ENCODE measurements around the gene ZBP1.
A peak's percentile ranks its signal among the peaks of the same experiment; 100 is the strongest.

The ZBP1 gene

GRCh38 chr20:57662456-57663240 is 42.4 kb upstream of the ZBP1 start:
- H3K9me3 Mint-ChIP-seq = no peaks in the 10 kb centered on the region
- ATAC-seq (replicated peaks) = no peak
- DNase-seq = no peak
- peaks cover 7 to 14% of the 10 kb centered on the region in 2 donors for H3K4me1 Mint-ChIP-seq (ENCODE audit: low read depth in 2 of 2)
- H3K4me3 Mint-ChIP-seq = no peak overlapping the region
- H3K27me3 Mint-ChIP-seq = no peaks in the 10 kb centered on the region
- H3K36me3 Mint-ChIP-seq (ENCODE audit: insufficient read depth) = peaks cover 6% of the 10 kb centered on the region
- no peak overlapping the region for H3K27ac Mint-ChIP-seq

- ATAC-seq (replicated peaks) = no peak
- peaks cover 8 to 19% of the 10 kb centered on the region in 2 donors for H3K4me1 Mint-ChIP-seq (ENCODE audit: low read depth in 2 of 2)
- H3K36me3 Mint-ChIP-seq (ENCODE audit: insufficient read depth) = peaks cover 6% of the 10 kb centered on the region
- no peak overlapping the region for H3K4me3 Mint-ChIP-seq
- H3K27me3 Mint-ChIP-seq = no peaks in the 10 kb centered on the region
- DNase-seq = no peak
- H3K9me3 Mint-ChIP-seq = no peaks in the 10 kb centered on the region
- H3K27ac Mint-ChIP-seq = no peak overlapping the region
These were observed 41.7 kb upstream of the ZBP1 start for GRCh38 chr20:57661746-57662455.

- ATAC-seq (replicated peaks) = no peak
- Mint-ChIP-seq H3K27me3 (no peaks in the 10 kb centered on the region), H3K36me3 (ENCODE audit: insufficient read depth) (peaks cover 6% of the 10 kb centered on the region), H3K4me3 (no peak overlapping the region), H3K4me1 (ENCODE audit: low read depth in 2 of 2) (peaks cover 8 to 24% of the 10 kb centered on the region in 2 donors), H3K9me3 (no peaks in the 10 kb centered on the region), H3K27ac (no peak overlapping the region)
- DNase-seq = no peak
These were observed 40.9 kb upstream of the ZBP1 start for GRCh38 chr20:57660922-57661745.

- H3K4me1 Mint-ChIP-seq (ENCODE audit: low read depth in 2 of 2) = peaks cover 8 to 24% of the 10 kb centered on the region in 2 donors
- no peak overlapping the region for H3K4me3 Mint-ChIP-seq
- no peaks in the 10 kb centered on the region for H3K9me3 Mint-ChIP-seq
- no peak for ATAC-seq (replicated peaks)
- DNase-seq = no peak
- H3K27ac Mint-ChIP-seq = no peak overlapping the region
- H3K36me3 Mint-ChIP-seq (ENCODE audit: insufficient read depth) = peaks cover 6% of the 10 kb centered on the region
- H3K27me3 Mint-ChIP-seq = peaks cover 0 to under 1% of the 10 kb centered on the region in 2 donors
These were observed 40.1 kb upstream of the ZBP1 start for GRCh38 chr20:57660181-57660921.

GRCh38 chr20:57659517-57660180 is 39.4 kb upstream of the ZBP1 start:
- ATAC-seq (replicated peaks) (no peak), DNase-seq (no peak)
- Mint-ChIP-seq H3K27ac (no peak overlapping the region), H3K36me3 (ENCODE audit: insufficient read depth) (peaks cover 3% of the 10 kb centered on the region), H3K9me3 (no peaks in the 10 kb centered on the region), H3K27me3 (peaks cover 0 to 7% of the 10 kb centered on the region in 2 donors), H3K4me3 (no peak overlapping the region), H3K4me1 (ENCODE audit: low read depth in 2 of 2) (peaks cover 14 to 27% of the 10 kb centered on the region in 2 donors)

- peaks cover 2% of the 10 kb centered on the region for H3K36me3 Mint-ChIP-seq (ENCODE audit: insufficient read depth)
- no peak for DNase-seq
- no peaks in the 10 kb centered on the region for H3K9me3 Mint-ChIP-seq
- H3K27me3 Mint-ChIP-seq = peaks cover 0 to 14% of the 10 kb centered on the region in 2 donors
- no peak overlapping the region for H3K27ac Mint-ChIP-seq
- H3K4me1 Mint-ChIP-seq (ENCODE audit: low read depth in 2 of 2) = peaks cover 20 to 32% of the 10 kb centered on the region in 2 donors
- no peak overlapping the region for H3K4me3 Mint-ChIP-seq
- ATAC-seq (replicated peaks) = no peak
These were observed 38.7 kb upstream of the ZBP1 start for GRCh38 chr20:57658833-57659516.

GRCh38 chr20:57658447-57658832 is 38.2 kb upstream of the ZBP1 start:
- H3K27me3 Mint-ChIP-seq = peaks cover 0 to 14% of the 10 kb centered on the region in 2 donors
- H3K27ac Mint-ChIP-seq = peak overlapping the region; percentile 64 to 69
- no peak for DNase-seq

GRCh38 chr20:57657535-57658446 is 37.6 kb upstream of the ZBP1 start:
- ATAC-seq (replicated peaks) = peak; percentile 87
- peak; percentile 41 to 50 (median 41) for DNase-seq
- no peaks in the 10 kb centered on the region for H3K9me3 Mint-ChIP-seq

More at GRCh38 chr20:57658447-57658832, 38.2 kb upstream of the ZBP1 start:
- no peaks in the 10 kb centered on the region for H3K9me3 Mint-ChIP-seq
- peak overlapping the region; percentile 38 to 49 for H3K4me3 Mint-ChIP-seq
- no peak for ATAC-seq (replicated peaks)
- H3K4me1 Mint-ChIP-seq (ENCODE audit: low read depth in 2 of 2) = peaks cover 20 to 32% of the 10 kb centered on the region in 2 donors
- peaks cover 2% of the 10 kb centered on the region for H3K36me3 Mint-ChIP-seq (ENCODE audit: insufficient read depth)

GRCh38 chr20:57656821-57657534 is 36.8 kb upstream of the ZBP1 start:
- DNase-seq (no peak), ATAC-seq (replicated peaks) (no peak)
- Mint-ChIP-seq H3K4me3 (peak overlapping the region in 1 of 2 donors; percentile 36), H3K9me3 (no peaks in the 10 kb centered on the region), H3K4me1 (ENCODE audit: low read depth in 2 of 2) (peaks cover 20 to 32% of the 10 kb centered on the region in 2 donors), H3K27me3 (peaks cover 0 to 14% of the 10 kb centered on the region in 2 donors), H3K36me3 (ENCODE audit: insufficient read depth) (peaks cover 2% of the 10 kb centered on the region), H3K27ac (no peak overlapping the region)

More at GRCh38 chr20:57657535-57658446, 37.6 kb upstream of the ZBP1 start:
- Mint-ChIP-seq H3K4me3 (peak overlapping the region; percentile 38 to 49), H3K27me3 (peaks cover 0 to 14% of the 10 kb centered on the region in 2 donors), H3K36me3 (ENCODE audit: insufficient read depth) (peaks cover 2% of the 10 kb centered on the region), H3K27ac (peak overlapping the region; percentile 64 to 69), H3K4me1 (ENCODE audit: low read depth in 2 of 2) (peaks cover 20 to 32% of the 10 kb centered on the region in 2 donors)

GRCh38 chr20:57656252-57656820 is 36.1 kb upstream of the ZBP1 start:
- peaks cover 20 to 32% of the 10 kb centered on the region in 2 donors for H3K4me1 Mint-ChIP-seq (ENCODE audit: low read depth in 2 of 2)
- DNase-seq = no peak

More at GRCh38 chr20:57656252-57656820, 36.1 kb upstream of the ZBP1 start:
- no peaks in the 10 kb centered on the region for H3K9me3 Mint-ChIP-seq
- peak overlapping the region in 1 of 2 donors; percentile 36 for H3K4me3 Mint-ChIP-seq
- peak overlapping the region in 1 of 2 donors; percentile 6 for H3K27ac Mint-ChIP-seq
- peaks cover 0 to 14% of the 10 kb centered on the region in 2 donors for H3K27me3 Mint-ChIP-seq
- ATAC-seq (replicated peaks) = no peak
- H3K36me3 Mint-ChIP-seq (ENCODE audit: insufficient read depth) = peaks cover 2% of the 10 kb centered on the region

Measured in effector memory CD8-positive, alpha-beta T cell (primary cell).